NCI-H82 (cell line): ENCODE measurements around the gene IFT27.

Experiments used
- DNase-seq: peaks from one replicate; lab custom pipeline; 2025; lab: John Stamatoyannopoulos, UW

Gene IFT27

GRCh38 chr22:36796552-36797175 lies 20.7 kb upstream of the IFT27 start:
- no peak for DNase-seq

GRCh38 chr22:36795633-36796032 lies 19.7 kb upstream of the IFT27 start:
- DNase-seq = no peak

GRCh38 chr22:36790648-36791047 lies 14.7 kb upstream of the IFT27 start:
- no peak for DNase-seq

GRCh38 chr22:36787204-36787988 lies 11.5 kb upstream of the IFT27 start:
- no peak for DNase-seq

GRCh38 chr22:36783743-36784142 lies 7.8 kb upstream of the IFT27 start:
- no peak for DNase-seq

GRCh38 chr22:36781656-36782627 lies 6.0 kb upstream of the IFT27 start:
- peak; percentile 70 for DNase-seq

GRCh38 chr22:36778020-36778419 lies 2.1 kb upstream of the IFT27 start:
- no peak for DNase-seq

GRCh38 chr22:36776722-36777121 lies 803 bp upstream of the IFT27 start:
- DNase-seq = peak; percentile 28

- DNase-seq = peak; percentile 25
Measured at GRCh38 chr22:36775586-36775963, 344 bp downstream of the IFT27 start.

GRCh38 chr22:36773935-36774334 lies 2.0 kb downstream of the IFT27 start:
- peak; percentile 62 for DNase-seq

- DNase-seq = no peak
Measured at GRCh38 chr22:36772451-36772850, 3.5 kb downstream of the IFT27 start.

GRCh38 chr22:36771356-36772063 lies 4.4 kb downstream of the IFT27 start:
- DNase-seq = no peak

GRCh38 chr22:36770513-36771231 lies 5.2 kb downstream of the IFT27 start:
- no peak for DNase-seq

- DNase-seq = no peak
Measured at GRCh38 chr22:36769541-36770512, 6.1 kb downstream of the IFT27 start.

- no peak for DNase-seq
Measured at GRCh38 chr22:36768616-36769015, 7.3 kb downstream of the IFT27 start.

- no peak for DNase-seq
Measured at GRCh38 chr22:36768141-36768540, 7.8 kb downstream of the IFT27 start.

- DNase-seq = no peak
Measured at GRCh38 chr22:36767035-36767775, 8.7 kb downstream of the IFT27 start.

- no peak for DNase-seq
Measured at GRCh38 chr22:36765943-36766450, 9.9 kb downstream of the IFT27 start.
